Measurements from ENCODE around the gene GYG2.

DNA sequence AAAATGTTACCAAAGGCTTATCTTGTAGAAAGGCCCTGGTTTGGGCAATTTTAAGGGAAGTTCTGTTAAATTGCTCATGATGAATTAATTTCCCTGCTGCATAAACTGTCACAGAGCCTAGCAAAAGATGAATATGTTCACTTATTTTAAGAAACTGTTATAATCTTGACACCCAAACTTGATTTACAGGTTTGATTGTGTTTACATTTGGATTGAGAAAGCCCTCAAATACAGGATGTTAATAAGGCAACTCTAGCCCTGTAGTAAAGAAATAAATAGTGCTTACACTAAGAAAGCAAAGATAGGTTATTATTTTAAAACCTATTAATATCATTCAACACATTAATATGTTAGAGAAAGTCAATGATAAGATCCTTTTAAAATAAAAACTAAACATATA, 18.3 kb downstream of the GYG2 start:
- TF ChIP-seq, protein P1, sequence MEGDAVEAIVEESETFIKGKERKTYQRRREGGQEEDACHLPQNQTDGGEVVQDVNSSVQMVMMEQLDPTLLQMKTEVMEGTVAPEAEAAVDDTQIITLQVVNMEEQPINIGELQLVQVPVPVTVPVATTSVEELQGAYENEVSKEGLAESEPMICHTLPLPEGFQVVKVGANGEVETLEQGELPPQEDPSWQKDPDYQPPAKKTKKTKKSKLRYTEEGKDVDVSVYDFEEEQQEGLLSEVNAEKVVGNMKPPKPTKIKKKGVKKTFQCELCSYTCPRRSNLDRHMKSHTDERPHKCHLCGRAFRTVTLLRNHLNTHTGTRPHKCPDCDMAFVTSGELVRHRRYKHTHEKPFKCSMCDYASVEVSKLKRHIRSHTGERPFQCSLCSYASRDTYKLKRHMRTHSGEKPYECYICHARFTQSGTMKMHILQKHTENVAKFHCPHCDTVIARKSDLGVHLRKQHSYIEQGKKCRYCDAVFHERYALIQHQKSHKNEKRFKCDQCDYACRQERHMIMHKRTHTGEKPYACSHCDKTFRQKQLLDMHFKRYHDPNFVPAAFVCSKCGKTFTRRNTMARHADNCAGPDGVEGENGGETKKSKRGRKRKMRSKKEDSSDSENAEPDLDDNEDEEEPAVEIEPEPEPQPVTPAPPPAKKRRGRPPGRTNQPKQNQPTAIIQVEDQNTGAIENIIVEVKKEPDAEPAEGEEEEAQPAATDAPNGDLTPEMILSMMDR (IDR thresholded peaks at IDR 0.05; ENCODE audit: low read depth, low read length), result no peak
- no peak for TF ChIP-seq EZH2phosphoT487 (IDR thresholded peaks at IDR 0.05; ENCODE audit: low read depth)
